H1 (cell line): Measurements from ENCODE around the gene PRKCA. TPM values are rescaled to one million over a fixed set of nuclear protein-coding genes. Genes with fewer than 3 reads are reported as not detected.

ENCODE experiments used
- BRCA1 ChIP-seq: IDR thresholded peaks from 2 replicates; pipeline ENCODE4 v1.6.1; 2012; ENCODE audit warnings: low read depth, low read length, improper control_type of control experiment
- polyA plus RNA-seq, 7 experiments: library from polyadenylated mRNA; depleted of rRNA in 3 of 7; stranded (reverse) in 5 of 7; unstranded in 2 of 7; fragments of >200 nt in 5 of 7; fragments of 200-250 nt in 2 of 7; gene quantifications; 1 replicate in 5 of 7; 2 replicates in 1 of 7; 4 replicates in 1 of 7; pipeline versions ENCODE4 v1.2.1 to v1.2.3, GENCODE V29; 2011 to 2013; ENCODE audit warnings: missing spikeins in 2 of 7, mixed read lengths in 2 of 7
- total RNA-seq: library from RNA; stranded (reverse); fragmentation: NEBNext Ultra II Directional; extraction: Animal tissue kit (Norgen Biotek cat#: 25700); gene quantifications from 2 replicates; pipeline ENCODE4 v1.2.1, GENCODE V29; 2021

The PRKCA gene
- total and polyA plus RNA-seq, 2 of the 8 experiments (the other 6 are each of a cell fraction or from before 2014, with no cell fraction given), result 5.8 to 17.8 TPM

DNA sequence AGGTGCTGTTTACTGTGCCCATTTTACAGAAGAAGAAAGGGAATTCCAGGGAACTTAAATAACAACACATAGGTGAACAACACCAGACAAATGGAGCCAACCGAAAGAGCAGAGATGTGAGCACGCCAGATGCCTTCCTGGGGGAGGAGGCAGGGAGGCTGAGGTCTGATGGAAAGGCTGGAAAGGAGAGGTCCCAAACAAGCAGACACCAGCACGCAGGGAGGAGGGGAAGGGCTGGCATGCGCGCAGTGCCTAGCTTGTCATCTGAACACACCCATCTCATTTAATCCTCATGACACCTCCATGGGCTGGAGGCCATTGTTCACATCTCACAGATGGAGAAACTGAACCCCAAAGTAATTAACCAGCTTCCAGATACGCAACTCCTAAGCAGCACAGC lies 511.6 kb downstream of the PRKCA start (continued):
- no peak for TF ChIP-seq BRCA1
